ENCODE results near the gene HOXB2. TPM values are rescaled to one million over a fixed set of nuclear protein-coding genes. Genes with fewer than 3 reads are reported as not detected.
"Not testable (repeated sequence)": the region's sequence is repeated elsewhere in the genome, so short reads cannot be mapped to it uniquely, and the experiment has no call there.

The HOXB2 gene
- total RNA-seq, 1 experiment from 2014 or later, result 3.7 TPM

- no peak for TF ChIP-seq ZBTB43 (CRISPR knock-in tag; IDR thresholded peaks at IDR 0.05)
- no peak for TF ChIP-seq KAT7 (CRISPR knock-in tag; IDR thresholded peaks at IDR 0.05; ENCODE audit: borderline replicate concordance)
- H3K27ac Mint-ChIP-seq, result no peak overlapping the region
- CTCF ChIA-PET, result interaction anchor here (0.7 kb wide), 1 partner anchor 124 kb away, joined by 3 read pairs; no protein-coding TSS in a partner anchor
- DNase-seq (ENCODE audit: low spot score), result no peak
- no peak overlapping the region for H3K4me3 Mint-ChIP-seq
- ATAC-seq, result no peak
- H3K36me3 Mint-ChIP-seq, result no peaks in the 10 kb centered on the region
- H3K4me1 Mint-ChIP-seq, result peaks cover 31% of the 10 kb centered on the region
- POLR2A ChIA-PET, result no interaction called here
- no peaks in the 10 kb centered on the region for H3K9me3 Mint-ChIP-seq
- H3K27me3 Mint-ChIP-seq (ENCODE audit: low read depth), result peaks cover 92% of the 10 kb centered on the region
These were observed 7.6 kb downstream of the HOXB2 start for GRCh38 chr17:48537316-48537715.

GRCh38 chr17:48535793-48536559, 8.9 kb downstream of the HOXB2 start:
- POLR2A ChIA-PET; H3K27ac Mint-ChIP-seq; DNase-seq (ENCODE audit: low spot score); CTCF ChIA-PET; H3K4me3 Mint-ChIP-seq; H3K9me3 Mint-ChIP-seq; ATAC-seq; H3K36me3 Mint-ChIP-seq: not testable (repeated sequence)
- Mint-ChIP-seq H3K27me3 (ENCODE audit: low read depth) (peaks cover 92% of the 10 kb centered on the region), H3K4me1 (peaks cover 33% of the 10 kb centered on the region)

GRCh38 chr17:48532261-48532660, 12.6 kb downstream of the HOXB2 start:
- Mint-ChIP-seq H3K27me3 (ENCODE audit: low read depth) (peaks cover 95% of the 10 kb centered on the region), H3K27ac (no peak overlapping the region), H3K4me1 (peaks cover 54% of the 10 kb centered on the region), H3K4me3 (no peak overlapping the region), H3K36me3 (no peaks in the 10 kb centered on the region), H3K9me3 (no peaks in the 10 kb centered on the region)
- ATAC-seq (no peak), DNase-seq (ENCODE audit: low spot score) (no peak)
- CTCF ChIA-PET, result interaction anchor here (2.6 kb wide), 1 partner anchor 31 kb away, joined by 8 read pairs; no protein-coding TSS in a partner anchor
- no peak for TF ChIP-seq ZNF396 (CRISPR knock-in tag; IDR thresholded peaks at IDR 0.05; ENCODE audit: borderline replicate concordance)
- no peak for TF ChIP-seq TCF7 (CRISPR knock-in tag; IDR thresholded peaks at IDR 0.05; ENCODE audit: low read depth)
- TF ChIP-seq ETV6 (CRISPR knock-in tag; IDR thresholded peaks at IDR 0.05), result no peak
- POLR2A ChIA-PET, result no interaction called here

- H3K36me3 Mint-ChIP-seq, result no peaks in the 10 kb centered on the region
- H3K4me3 Mint-ChIP-seq, result peak within 1 kb of the TSS; percentile 32
- peaks cover 96% of the 10 kb centered on the region for H3K27me3 Mint-ChIP-seq (ENCODE audit: low read depth)
- H3K4me1 Mint-ChIP-seq, result peaks cover 61% of the 10 kb centered on the region
- peak; percentile 41 for ATAC-seq
- ChIA-PET POLR2A (no interaction called here), CTCF (interaction anchor here (1.0 kb wide), 2 partner anchors 12 to 30 kb away, joined by 3 to 6 read pairs; no protein-coding TSS in a partner anchor)
- TF ChIP-seq ERG (CRISPR knock-in tag; IDR thresholded peaks at IDR 0.05) (no peak), OVOL2 (CRISPR knock-in tag; IDR thresholded peaks at IDR 0.05; ENCODE audit: borderline replicate concordance) (no peak), NFYB (CRISPR knock-in tag; conservative IDR thresholded peaks at IDR 0.05; ENCODE audit: low read depth) (peak; percentile 47), USF1 (CRISPR knock-in tag; IDR thresholded peaks at IDR 0.05) (peak; percentile 81), KAT7 (CRISPR knock-in tag; IDR thresholded peaks at IDR 0.05; ENCODE audit: borderline replicate concordance) (no peak), USF2 (CRISPR knock-in tag; IDR thresholded peaks at IDR 0.05) (peak; percentile 82), ZNF423 (CRISPR knock-in tag; IDR thresholded peaks at IDR 0.05) (no peak), E2F5 (CRISPR knock-in tag; IDR thresholded peaks at IDR 0.05) (no peak), TCF7 (CRISPR knock-in tag; IDR thresholded peaks at IDR 0.05; ENCODE audit: low read depth) (no peak)
- peak; percentile 63 for DNase-seq (ENCODE audit: low spot score)
- no peaks in the 10 kb centered on the region for H3K9me3 Mint-ChIP-seq
- no peak within 1 kb of the TSS for H3K27ac Mint-ChIP-seq
These were observed 14.0 kb downstream of the HOXB2 start, which contains the start of gene HOXB1 for GRCh38 chr17:48530887-48531272. Gene HOXB1, minus strand, starts transcription at chr17:48531011. Its CDS starts 107 bp downstream, at chr17:48530904.

Data from WTC11 (cell line).